Measurements from ENCODE around the gene CORO1C.
"Not testable (repeated sequence)": the region's sequence is repeated elsewhere in the genome, so short reads cannot be mapped to it uniquely, and the experiment has no call there.

The CORO1C gene

DNA sequence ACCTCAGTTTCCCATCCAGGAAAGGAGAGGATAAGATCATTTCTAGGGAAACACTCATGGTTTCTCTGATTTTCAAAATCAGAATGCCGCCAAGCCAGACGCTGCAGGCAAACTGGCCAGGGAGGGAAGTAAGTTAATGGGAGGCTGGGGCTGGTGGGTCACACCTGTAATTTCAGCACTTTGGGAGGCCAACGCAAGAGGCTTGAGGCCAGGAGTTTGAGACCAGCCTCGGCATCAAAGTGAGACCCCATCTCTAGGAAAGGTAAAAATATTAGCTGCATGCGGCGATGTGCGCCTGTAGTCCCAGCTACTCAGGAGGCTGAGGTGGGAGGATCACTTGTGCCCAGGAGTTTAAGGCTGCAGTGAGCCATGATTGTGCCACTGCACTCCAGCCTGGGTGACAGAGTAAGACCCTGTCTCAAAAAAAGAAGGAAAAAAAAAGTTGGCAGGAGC, 98.2 kb downstream of the CORO1C start:
- no peak for DNase-seq (ENCODE audit: low spot score)

GRCh38 chr12:108631261-108631660, 100.1 kb downstream of the CORO1C start:
- DNase-seq (ENCODE audit: low spot score): not testable (repeated sequence)

DNA sequence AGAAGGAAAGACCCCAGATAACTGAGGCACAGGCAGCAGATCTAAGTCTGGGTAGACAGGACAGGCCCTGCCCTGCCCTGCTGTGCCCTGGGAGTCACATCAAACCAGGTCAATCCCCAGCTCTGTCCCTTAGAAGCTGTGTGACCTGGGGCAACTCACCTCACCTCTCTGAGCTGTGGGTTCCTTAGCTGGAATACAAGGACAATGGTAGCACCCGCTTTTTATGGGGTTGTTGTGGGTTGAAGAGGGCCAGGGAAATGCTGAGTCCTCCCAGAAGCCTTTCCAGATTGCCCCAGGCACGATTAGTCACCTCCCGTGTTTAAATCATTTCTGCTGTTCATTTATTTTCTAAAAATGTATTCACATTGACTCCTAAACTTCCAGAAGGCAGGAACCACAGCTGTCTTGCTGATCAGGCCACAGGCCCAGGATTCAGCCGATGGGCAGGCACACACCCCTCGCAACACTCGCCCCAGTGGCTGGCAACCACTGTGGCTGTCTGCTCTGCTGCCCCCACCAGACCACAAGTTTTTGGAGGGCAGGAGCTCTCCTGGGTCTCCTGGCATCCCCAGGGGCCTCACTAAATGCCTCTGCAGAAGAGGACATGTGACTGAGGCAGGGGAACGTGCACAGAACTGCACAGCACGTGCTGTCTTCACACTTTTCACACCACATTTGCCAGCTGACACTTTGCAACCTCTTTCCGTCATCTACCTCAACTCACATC, 100.7 kb downstream of the CORO1C start:
- DNase-seq (ENCODE audit: low spot score): no peak

DNA sequence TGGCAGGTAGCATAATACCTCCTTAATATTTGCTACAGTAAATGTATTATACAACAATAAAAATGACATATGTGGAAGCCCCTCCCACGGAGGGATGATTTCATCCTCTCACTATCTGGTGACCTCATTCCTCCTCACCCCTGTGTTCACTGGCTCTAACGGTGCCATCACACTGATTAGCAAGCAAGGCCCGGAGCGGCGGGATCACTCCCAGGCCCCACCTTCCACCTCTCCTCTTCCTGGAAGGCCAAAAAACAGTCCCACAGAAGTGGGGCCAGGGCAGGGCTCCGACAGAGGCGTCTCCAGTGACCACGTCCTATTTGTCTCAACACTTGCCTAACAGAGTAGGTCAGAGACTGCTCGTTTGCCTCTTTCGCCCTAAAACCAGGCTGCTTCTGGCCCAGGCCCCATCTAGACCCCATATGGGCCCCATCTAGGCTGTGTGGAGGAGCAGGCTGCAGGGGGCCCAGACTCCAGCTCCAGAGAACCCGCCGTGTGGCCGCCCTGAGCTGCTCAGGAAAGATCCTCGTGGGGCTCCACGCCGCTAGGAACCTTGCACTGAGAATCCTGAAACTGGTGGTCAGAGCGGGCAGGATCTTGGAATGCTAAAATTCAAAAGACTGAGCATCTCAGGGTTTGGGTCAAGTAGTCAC, 101.4 kb downstream of the CORO1C start:
- DNase-seq (ENCODE audit: low spot score): no peak

- no peak for DNase-seq (ENCODE audit: low spot score)
Measured at GRCh38 chr12:108629151-108629550, 102.2 kb downstream of the CORO1C start.

DNA sequence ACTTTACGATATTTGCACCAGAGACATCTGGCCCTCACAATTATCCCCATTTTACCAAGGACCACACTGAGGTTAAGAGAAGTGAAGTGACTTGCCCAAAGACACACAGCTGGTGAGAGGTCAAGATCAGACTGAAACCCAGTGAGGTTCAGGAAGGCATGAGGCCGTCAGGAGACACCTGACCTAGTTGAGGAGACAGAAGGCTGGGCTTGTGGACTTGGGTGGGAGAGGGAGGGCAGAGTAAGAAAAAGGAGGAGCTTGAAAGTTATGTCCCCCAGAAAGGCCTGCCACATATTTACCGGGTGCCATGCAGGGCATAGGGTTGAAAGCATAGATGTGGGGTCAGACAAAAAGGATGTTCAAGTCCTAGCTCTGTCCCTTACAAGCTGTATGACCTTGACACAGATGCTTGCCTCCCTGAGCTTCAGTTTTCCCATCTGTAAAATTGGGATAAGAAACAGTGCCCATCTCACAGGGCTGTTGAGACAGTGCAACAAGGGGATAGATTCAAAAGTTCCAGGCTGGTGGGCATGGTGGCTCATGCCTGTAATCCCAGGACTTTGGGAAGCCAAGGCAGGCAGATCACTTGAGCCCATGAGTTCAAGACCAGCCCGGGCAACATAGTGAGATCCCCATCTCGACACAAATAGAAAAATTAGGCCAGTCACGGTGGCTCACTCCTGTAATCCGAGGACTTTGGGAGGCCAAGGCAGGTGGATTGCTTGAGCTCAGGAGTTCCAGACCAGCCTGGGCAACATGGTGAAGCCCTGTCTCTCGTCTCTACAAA, 104.0 kb downstream of the CORO1C start:
- no peak for DNase-seq (ENCODE audit: low spot score)

DNA sequence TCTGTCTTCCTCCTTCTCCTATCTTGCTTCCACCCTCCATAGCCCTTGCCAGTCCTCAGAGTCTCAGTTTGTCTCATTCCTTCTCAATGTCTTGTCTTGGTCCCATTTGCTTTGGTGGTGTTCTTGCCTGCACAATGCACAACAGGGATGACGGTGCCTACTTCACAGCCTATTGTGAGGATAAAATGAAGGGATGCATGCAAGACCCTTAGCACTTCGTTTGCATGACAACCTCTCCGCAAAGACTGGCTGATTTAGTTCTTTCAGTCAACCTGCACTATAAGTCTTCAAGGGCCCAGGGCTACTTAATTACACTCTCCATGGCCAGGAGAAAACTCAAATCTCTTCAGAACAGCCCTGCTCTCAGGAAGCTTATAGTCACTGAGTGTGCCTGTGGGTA, 106.1 kb downstream of the CORO1C start:
- DNase-seq (ENCODE audit: low spot score): no peak

DNA sequence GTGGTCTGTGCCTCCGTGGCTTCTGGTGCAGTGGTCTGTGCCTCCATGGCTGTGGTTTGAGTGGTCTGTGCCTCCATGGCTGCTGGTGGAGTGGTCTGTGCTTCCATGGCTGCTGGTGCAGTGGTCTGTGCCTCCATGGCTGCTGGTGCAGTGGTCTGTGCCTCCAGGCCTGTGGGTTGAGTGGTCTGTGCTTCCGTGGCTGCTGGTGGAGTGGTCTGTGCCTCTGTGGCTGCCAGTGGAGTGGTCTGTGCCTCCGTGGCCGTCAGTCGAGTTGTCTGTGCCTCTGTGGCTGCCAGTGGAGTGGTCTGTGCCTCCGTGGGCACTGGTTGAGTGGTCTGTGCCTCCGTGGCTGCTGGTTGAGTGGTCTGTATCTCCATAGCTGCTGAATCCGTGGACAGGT, 107.7 kb downstream of the CORO1C start:
- no peak for DNase-seq (ENCODE audit: low spot score)

DNA sequence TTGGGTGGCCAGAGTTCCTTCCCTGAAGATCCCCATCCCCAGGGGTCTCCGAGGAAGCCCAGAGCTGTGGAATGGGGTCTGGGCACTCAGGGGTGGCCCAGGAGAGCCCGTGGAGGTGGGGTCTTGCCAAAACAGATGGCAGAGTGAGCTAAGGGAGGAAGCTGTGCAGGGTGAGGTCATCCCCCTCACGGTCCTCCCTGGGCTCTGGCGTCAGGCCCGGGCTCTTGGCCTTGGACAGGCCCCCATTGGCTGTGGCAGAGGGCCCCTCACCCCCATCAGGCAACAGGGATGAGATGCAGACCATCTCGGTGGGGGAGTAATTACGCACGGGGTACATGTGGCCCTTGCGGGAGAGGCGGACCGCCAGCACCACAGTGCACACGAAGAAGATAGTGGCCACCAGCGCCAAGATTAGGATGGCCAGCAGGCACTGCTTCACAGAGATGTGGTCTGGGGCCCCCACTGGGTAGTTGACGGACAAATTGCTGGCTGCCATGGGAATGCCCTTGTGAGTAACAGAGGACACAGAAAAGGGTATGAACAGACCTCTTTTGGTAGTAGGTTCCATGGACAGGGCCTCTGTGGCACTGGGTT, 108.3 kb downstream of the CORO1C start:
- DNase-seq (ENCODE audit: low spot score): no peak

GRCh38 chr12:108622421-108622820, 108.9 kb downstream of the CORO1C start:
- no peak for DNase-seq (ENCODE audit: low spot score)

DNA sequence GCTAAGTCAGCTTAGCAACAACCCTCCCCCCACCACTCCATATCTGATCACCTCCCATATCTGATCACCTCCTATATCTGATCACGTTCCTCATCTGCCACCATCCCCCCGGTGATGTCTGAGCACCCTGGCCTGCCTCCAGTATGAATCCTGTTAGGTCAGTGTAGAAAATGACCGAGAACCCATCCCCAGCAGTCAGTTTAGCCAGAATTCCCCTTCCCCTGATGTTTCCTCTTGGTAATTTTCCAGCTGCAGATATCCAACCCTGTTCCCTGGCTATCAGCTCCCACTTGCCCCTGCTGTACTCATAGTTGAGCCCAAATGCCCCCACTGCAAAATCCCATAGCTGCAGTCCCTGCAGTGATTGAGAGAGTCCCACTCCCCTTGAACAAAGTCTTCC, 110.2 kb downstream of the CORO1C start:
- no peak for DNase-seq (ENCODE audit: low spot score)

DNA sequence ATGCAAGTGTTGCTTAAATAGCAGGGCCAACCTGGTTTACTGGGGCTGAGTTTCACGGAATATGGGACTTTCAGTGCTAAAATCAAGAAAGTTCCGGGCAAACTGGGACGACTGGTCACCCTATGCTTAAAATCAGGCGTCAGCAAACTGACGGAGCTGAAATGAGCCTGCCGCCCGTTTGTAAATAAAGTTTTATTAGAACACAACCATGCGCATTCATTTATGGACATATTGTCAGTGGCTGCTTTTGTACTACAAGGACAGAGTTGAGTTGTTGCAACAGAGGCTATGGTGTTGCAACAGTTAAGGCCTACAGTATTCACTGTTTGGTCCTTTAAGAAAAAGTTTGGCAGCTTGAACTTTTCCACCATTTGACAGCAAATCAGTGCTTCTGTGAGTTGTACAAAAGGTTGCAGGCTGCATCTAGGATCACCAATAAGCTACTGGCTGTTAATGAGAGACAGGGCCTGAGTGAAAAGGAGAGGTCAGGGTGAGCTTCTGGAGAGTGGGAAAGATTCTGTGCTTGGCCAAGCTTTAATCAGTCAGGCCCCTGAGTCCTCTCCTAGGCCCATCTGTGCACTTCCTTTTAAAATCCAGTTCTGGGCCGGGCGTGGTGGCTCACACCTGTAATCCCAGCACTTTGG, 111.0 kb downstream of the CORO1C start:
- DNase-seq (ENCODE audit: low spot score): no peak

GRCh38 chr12:108619369-108620160, 111.8 kb downstream of the CORO1C start:
- no peak for DNase-seq (ENCODE audit: low spot score)

DNA sequence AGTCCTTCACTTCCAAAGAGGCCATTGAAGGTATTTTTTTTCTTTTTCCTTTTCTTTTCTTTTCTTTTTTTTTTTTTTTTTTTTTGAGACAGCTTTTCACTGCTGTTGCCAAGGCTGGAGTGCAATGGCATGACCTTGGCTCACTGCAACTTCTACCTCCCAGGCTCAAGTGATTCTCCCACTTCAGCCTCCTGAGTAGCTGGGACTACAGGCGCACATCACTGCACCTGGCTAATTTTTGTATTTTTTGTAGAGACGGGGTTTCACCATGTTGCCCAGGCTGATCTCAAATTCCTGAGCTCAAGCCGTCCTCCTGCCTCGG, 112.4 kb downstream of the CORO1C start:
- not testable (repeated sequence) for DNase-seq (ENCODE audit: low spot score)

GRCh38 chr12:108618079-108618952, 113.0 kb downstream of the CORO1C start:
- peak; percentile 80 for DNase-seq (ENCODE audit: low spot score)

GRCh38 chr12:108616941-108617858, 114.1 kb downstream of the CORO1C start:
- DNase-seq (ENCODE audit: low spot score): no peak

DNA sequence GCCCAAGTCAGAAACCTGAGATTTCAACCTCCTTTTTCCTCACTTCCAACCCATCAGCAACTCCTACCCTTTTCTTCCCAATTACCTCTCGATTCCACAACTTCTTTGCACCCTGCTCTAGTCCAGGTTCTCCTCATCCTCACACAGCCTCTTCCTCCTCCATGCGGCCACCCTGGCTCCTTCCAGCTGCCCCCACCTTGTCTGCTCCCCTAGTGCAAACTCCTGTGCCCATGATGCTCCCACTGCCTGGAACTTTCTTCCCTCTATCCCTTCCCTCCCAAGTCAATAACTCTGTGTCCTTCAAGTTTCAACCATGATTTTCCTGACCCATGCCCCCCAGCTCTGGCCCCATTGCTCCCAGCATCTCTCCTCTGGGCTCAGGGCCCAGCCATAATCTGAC, 115.0 kb downstream of the CORO1C start:
- no peak for DNase-seq (ENCODE audit: low spot score)

DNA sequence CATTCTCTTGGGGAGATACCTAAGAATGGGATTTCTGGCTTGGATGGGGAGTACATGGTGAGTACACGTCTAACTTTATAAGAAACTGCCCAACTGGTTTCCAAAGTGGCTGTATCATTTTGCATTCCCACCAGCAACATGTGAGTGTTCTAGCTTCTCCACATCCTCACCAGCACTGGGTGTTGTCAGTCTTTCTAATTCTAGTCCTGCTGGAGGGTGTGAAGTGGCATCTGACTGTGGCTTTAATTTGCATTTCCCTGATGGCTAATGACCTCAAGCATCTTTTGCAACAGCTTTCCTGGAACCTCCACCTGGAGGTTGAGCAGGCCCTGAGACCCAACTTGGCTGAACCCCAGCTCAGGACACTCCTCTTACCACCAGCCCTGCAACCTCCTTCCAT, 115.4 kb downstream of the CORO1C start:
- no peak for DNase-seq (ENCODE audit: low spot score)

- no peak for DNase-seq (ENCODE audit: low spot score)
Measured at GRCh38 chr12:108614639-108615038, 116.7 kb downstream of the CORO1C start.

Data from HuH-7.5 (cell line).